Dedifferentiated amniotic fluid mesenchymal stem cell (primary cell): ENCODE results near the gene GNAT1.
"Not testable (repeated sequence)": the region's sequence is repeated elsewhere in the genome, so short reads cannot be mapped to it uniquely, and the experiment has no call there.

Experiments
- DNase-seq: peaks from one replicate; pipeline ENCODE4 v3.0.0-alpha.2; 2016; ENCODE audit errors: extremely low spot score

GNAT1 gene

DNA sequence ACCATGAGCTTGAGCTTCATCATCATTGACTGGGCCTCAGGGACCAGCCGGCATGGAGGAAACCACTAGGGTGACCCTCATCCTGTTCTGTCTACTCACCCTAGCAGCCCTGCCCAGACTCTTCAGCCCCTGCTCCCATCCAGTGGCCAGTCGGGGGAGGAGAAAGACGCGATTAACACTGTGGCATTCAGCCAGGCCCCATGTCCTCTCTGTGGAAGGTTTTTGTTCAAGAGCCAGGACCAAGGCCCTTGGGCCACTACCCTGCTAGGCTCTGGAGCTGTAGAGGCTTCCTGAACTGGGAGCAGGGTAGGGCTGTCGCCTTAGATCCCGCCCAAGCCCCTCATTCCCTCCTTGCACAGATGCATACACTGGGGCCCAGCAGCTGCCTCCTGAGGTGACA, 28.7 kb downstream of the GNAT1 start:
- DNase-seq = no peak

DNA sequence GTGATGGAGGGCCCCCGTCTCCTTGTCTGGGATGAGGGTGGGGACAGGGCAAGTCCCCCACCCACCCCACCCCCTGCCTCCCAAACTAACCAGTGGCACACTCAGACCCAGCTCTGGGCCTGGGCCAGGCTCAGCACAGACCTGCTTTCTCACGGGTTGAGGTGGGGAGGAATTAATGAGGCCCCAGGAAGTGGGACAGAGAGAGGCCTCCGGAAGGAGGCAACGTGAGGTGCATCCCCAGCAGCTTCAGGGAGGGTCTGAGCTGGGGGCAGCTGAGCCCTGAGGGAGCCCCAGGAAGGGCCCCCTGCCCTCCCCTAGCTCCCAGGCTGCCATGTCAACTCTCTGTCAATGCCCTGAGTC, 29.6 kb downstream of the GNAT1 start:
- DNase-seq = no peak

DNA sequence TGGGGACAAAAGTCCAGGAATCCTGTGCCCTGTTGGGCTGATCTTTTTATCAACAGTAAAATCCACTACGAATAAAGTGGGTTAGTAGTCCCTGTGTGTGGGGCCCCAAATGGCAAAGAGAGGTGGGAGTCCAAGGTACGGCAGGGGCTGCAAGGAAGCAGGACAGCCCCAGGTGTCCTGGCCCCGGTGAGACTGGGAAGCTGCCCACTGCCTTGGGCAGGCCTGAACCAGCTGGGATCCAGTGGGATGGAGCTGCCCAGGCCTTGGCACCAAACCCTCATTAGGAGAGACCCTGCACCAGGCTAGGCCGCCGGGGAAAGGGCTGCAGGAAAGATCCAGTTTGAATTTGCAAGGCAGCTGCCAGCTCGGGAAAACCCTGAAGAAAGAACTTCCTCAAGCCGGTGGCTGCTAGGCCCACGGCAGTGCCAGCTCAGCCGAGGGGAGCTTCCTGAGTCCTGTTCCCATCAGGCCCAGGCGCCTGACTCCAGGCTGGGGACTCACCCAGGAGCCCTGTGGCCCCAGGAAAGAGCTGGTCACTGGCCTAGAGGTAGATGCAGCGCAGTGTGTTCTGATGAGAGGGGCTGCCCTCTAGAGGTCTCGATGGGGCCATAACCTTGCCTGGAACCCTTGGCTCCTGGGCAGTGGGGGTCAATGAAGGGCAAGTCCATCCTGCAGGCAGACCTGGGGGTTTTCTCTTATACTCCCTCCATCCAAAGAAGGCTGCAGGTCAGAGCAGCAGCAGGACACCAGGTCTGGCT, 30.2 kb downstream of the GNAT1 start:
- DNase-seq = no peak

DNA sequence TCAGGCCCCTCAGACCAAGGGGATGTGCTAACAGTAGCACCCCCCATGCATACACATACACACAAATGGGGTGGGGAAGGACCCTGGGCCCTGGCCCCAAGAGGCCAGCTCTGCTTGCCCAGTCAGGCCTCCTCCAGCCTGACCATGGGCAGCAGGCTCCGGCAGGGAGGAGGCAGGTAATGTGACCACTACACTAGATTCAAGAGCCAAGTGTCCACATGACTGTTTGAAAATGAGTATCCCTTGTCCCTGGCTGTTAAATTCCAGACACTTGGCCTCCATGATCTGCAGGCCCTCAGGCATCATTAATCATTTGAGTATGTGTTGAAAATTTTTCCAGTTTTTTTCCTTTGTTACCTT, 30.7 kb downstream of the GNAT1 start:
- DNase-seq = no peak

DNA sequence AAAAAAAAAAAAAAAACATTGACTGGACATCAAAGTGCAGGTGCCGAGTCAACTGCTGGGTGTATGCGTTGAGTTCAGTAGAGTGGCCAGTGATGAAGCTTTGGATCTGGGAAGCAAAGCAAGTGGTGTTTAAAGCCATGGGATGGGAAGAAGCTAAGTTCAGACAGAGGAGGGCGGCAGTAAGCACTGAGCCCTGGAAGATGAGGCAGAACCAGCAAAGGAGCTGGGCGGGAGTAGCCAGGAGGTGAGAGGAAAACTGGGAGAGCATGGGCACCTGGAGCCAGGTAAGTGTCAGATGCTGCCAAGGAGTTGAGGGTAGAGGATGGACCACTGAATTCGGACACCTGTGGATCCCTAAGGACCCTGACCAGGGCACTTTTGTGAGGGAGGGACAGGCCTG, 33.2 kb downstream of the GNAT1 start:
- DNase-seq = no peak

DNA sequence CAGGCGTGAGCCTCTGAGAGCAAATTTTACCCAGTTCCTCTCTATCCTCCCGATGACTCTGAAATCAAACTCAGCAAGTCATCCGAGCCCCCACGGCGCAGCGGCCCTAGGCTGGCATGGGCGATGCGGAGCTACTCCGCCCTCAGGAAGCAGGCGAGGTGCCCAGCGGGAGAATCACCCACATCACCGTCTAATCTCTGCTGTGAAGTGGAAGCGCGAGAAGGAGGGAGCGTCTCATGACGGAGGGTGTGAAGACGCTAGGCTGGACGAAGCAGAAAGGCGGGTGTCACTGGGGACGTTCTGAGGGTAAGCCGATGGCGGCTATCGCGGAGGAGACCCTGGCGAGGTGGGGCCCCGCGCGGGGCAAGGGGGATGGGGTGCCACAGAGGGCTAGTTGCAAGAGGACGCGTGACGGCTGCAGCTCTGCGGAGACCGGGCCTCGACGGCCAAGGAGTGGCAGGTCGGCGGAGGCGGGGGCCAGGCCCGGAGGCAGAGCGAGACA, 35.5 kb downstream of the GNAT1 start:
- no peak for DNase-seq

DNA sequence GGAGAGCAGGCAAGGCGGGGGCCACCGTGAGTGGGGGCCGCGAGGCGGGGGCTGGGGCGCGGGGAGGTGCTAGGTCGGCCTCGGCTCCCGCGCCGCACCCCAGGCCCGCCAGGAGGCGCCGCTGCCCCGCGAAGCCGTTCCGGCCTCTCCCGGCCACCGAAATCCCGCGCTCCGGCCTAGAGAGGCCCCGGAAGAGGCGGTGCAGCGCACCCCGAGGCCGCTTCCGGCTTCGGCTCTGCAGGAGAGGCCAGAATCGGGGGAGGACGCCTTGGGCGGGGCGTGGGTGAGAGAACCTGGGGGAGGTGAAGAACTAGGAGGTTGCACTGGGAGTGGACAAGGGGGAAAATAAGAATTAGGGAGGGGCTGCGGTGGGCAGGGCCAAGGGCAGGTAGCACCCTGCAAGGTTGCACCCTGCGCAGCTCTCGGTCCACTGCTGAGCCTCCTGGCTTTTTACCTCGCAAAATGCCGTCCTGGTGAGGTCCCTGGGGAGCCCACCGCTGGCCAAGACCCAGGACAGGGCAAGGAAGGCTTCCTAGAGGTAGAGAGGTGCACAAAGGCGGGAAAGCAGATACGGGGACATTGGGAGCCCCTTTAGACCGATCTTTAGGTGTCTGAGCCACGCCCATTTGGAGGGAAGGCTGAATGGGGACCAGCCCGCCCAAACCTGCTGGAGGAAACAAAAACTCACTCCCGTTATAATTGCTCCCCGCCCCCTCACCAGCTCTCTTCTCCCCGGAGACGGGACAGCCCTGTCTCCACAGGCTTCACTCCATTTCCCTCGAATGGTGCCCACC, 36.2 kb downstream of the GNAT1 start:
- peak; percentile 79 for DNase-seq

DNA sequence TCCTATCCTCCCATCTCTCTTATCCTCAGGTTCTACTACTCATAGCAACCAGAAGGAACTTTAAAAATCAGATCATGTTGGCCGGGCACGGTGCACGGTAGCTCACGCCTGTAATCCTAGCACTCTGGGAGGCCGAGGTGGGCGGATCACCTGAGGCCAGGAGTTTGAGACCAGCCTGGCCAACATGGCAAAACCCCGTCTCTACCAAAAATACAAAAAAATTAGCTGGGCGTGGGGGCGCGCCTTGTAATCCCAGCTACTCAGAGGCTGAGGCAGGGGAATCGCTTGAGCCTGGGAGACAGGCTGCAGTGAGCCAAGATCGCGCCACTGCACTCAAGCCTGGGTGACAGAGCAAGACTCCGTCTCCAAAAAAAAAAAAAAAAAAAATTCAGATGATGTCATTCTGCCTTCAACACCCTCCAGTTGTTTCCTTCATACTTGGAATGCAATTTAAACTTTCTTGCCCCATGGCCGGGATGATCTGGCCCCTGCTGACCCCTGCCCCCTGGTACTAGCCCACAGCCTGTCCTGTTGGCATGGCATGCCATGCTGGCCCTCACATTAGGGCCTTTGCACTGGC, 36.9 kb downstream of the GNAT1 start:
- DNase-seq = not testable (repeated sequence)

DNA sequence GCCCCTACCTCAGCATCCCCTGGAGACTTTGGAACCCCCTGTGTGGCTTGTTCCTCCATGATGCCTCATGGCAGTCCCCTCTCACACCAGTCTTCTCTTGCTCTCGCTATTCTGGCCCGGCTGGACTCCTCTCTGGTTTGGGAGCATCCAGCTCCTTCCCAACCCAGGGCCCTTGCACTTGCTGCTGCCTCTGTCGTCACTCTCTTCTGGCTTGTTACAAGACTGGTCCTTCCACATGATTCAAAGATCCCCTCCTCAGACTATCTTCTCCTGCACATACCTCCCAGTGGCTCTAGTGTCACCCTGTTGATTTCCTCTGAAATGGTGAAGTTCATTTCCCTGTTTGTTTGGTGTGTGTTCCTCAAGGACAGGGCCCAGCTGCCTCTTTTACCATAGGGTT, 38.1 kb downstream of the GNAT1 start:
- no peak for DNase-seq

DNA sequence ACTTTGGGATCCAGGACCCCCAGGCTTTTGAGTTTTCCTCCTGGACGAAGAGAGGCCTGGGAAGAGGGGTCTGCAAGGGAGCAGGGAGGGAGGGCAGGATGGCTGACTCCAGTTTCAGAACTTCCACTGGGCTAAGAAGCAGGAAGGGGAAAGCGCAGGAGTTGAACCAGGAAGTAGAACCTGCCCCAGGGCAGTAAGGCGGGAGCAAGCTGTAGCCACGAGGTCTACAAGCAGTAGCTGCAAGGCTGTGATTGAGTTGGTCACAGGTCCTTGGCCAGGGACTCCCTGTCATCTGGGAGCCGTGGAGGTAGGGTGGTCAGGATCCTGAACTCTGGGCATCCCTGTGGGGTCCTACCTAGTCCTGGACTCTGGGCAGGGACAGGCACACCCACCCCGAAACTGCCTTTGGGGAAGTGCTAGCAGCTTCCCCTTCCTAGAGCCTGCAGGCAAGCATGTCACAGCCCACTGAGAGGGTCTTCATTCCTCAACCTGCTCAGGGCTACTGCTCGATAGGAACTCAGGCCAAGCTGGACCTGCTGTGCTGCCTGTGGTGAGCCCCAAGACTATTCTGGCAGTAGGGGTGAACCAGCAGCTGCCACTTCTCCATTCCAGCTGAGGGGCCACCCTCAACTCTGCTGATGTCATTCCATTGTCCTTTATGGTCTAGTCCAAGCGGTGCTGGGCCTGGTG, 38.8 kb downstream of the GNAT1 start:
- DNase-seq = no peak

DNA sequence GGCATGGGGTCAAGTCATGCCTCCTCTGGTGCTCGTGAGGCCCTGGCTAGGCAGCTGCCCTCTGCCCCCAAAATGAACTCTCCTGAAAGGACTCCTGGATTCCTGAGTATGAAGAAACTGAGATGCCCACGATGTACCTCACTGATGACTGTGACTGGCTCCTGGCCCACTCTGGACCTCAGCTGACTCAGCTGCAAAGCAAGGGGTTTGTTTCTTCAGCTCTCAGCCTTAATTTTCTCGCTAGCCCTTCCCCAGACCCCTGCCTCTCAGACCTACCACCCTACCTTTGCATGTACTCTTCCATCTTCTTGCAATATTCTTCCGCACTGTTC, 39.4 kb downstream of the GNAT1 start:
- no peak for DNase-seq

DNA sequence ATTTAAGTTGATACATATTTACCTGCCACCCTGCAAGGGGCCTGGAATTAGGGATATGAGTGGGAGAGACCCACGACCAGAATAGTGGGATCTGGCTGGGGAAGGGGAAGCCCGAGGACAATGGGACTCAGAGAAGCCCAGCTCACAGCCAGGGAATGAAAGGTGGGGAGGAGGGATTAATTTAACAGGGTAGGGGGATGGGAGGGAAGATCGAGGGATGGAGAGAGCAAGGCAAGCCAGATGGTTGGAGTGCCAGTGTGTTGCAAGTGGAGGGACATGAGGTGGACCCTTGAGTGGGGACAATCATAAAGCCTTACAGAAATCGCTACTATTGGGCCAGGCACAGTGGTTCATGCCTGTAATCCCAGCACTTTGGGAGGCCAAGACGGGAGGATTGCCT, 40.2 kb downstream of the GNAT1 start:
- DNase-seq = no peak

DNA sequence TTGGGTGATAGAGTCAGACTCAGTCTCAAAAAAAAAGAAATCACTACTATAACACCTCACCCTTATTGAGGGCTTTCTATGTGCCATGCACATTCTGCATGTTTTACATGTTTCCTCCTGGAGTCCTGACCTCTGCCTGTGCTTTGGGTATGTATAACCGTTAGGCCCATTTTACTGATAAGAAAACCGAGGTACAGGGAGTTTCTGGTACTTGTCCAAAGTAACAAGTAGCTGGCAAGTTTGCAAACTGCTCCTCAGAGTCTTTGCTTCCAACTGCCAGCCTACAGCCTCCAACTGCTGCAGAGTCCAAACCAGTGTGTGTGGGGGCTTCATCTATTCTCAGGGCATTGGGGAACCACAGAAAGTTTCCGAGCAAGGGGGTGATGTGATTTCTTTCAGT, 40.9 kb downstream of the GNAT1 start:
- DNase-seq = no peak

DNA sequence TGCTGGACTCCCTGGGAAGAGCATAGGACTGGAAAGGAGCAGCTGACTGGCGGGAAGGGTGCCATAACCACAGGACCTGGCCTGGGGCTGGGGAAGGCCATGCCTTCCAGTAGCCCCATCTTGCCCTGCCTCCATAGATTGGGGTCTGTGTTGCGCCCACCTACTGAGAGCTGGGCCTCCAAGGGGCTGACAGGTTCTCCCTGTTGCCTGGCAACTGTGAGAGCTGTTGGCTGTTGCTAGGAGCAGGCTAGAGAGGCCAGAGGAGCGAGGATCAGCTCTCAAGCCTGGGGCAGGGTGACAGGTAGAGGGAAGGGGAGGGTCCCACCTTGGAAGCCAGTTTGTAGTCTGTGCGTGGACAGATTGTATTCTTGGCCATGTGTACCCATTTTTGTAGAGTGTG, 41.8 kb downstream of the GNAT1 start:
- DNase-seq = no peak

DNA sequence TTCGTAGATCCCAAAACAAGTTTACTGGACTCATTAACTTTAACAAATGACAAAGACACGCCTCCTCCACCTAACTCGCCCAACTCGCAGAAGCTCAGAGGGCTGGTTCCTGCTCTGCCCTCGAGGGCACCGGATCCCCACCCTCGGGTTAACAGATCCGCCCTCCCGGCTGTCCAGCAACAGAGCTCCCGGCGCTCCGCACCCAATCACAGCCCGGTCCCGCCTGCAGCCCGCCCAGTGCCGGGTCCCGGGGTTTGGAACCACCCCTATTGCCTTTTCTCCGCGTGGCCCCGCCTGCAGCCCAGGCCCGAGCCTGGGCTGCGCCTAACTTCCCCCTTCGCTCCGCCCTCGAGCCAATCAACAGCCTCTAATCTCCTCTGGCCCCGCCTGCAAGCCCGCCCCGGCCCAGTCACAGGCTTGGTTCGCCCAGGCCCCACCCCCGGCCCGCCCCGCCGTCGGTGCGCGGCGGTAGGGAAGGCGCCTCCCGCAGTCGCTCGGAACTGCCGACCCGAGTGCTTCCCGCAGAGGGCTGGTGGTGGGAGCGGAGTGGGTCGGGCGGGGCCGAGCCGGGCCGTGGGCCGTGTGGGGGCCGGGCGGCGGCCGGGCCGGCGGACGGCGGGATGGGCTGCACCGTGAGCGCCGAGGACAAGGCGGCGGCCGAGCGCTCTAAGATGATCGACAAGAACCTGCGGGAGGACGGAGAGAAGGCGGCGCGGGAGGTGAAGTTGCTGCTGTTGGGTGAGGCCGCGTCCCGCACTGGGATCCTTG, 44.5 kb downstream of the GNAT1 start, which contains the start of gene GNAI2:
Gene GNAI2, plus strand, starts transcription at position 489 of the 768 bp plus-strand sequence. Its CDS starts 132 bp downstream, at position 621.
- peak; percentile 99 for DNase-seq

DNA sequence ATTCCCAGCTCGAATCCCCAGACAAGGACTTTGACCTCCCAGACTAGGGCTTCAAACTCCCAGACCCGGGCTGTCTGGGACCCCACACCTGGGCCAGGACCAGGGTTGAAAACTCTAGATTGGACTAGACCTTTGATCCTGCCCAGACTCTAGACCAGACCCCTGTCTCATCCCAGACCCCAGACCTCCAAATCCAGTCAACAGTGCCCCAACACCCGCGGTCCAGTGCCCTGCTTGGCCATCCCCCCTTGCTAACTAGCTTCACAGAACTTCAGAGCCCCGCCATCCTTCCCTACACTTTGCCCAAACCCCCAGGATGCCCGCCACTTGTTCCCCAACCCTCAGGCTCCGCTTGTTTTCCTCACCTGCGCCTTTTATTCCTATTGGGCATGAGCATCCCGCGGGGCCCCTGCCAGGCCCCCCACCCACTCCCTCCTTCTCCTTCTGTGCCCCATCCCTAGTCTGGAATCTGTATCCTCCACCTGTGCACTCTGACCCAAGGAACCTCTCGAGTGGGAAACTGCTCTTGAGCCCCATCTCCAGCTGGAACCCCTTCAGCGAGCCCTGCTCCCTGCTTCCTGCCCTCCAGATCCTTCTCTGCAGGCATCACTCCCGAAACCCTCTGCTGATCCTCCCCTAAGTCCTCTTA, 45.2 kb downstream of the GNAT1 start:
- no peak for DNase-seq

DNA sequence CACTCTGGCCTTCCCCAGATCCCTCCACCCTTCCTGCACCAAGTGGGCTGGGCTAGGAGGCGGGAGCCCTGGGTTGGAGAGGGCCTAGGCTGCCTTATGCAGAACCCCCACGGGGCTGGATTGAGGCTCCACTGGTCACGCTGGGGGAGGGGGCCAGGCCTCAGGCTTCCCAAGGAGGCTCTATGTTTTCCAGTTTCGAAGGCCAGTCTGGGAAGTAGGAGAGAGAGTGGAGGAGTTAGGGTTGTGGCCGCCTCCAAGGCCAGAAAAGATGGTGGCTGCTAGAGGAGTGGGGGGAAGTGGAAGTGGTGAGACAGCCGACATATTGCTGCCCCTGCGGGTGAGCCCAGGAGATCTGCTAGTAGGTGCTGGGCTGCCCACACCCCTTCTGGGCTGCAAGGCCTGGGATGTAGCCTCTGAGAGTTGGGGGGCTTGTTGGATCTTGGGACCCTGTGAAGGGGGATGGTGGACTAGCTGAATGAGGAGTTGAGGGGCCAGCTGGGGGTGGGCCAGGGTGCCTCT, 45.8 kb downstream of the GNAT1 start:
- no peak for DNase-seq

DNA sequence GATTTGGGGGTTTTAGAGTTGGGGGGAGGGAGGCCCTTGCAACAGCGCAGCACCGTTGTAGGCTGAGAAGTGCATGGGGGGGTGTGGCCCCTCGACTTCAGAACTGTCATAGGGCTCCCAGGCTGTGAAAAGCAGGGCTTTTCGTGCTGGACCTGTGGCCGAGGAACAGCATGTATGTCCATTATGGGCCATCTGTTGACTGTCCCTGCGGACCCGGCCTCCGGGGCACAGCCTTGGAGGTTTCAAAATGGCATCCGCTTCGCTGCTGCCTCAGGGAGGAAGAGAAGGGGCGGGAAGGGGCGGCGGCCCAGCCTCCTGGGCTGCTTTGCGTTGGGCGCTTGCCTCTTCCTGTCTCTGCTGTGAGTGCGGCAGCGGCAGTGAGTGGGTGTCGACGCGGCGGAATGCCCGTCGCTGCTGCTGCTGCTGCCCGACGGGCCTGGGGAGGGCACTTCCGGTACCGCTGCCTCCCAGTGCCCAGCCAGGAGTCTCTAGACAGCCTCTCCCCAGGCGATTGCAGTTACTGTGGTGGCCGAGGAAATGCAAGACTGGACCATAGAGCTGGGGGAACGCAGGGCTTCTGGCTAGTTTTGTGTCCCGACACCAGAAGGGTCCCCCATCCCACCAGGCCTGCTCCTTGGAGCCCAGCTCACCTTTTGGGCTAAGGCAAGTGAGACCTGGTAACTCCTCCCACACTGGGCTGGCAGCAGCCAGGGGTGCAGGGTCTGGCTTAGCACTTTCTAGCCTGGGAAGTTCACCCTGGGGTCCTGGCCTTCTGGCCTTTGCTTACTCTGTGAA, 46.5 kb downstream of the GNAT1 start:
- peak; percentile 74 for DNase-seq

DNA sequence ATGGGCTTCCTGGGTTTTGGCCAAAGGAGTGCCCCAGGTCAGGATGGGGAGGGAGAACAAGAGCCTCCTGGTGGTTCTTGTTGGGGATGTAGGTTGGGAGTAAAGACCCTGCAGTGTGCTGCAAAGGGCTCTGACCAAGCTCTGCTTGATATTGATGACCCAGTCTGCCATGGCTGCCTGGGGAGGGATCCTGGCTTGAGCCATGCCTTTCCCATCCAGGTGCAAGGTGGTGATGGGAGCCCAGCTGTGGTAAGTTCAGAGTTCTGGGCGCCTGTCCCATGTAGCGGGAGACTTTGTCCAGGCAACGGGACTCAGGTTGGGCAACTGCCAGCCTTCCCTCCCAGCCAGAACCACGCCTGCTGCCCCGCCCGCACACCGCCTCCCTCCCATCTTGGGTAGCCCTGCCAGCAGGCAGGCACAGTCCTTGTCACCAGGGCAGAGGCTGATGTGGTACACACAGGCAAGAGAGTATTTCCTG, 47.2 kb downstream of the GNAT1 start:
- DNase-seq = no peak

DNA sequence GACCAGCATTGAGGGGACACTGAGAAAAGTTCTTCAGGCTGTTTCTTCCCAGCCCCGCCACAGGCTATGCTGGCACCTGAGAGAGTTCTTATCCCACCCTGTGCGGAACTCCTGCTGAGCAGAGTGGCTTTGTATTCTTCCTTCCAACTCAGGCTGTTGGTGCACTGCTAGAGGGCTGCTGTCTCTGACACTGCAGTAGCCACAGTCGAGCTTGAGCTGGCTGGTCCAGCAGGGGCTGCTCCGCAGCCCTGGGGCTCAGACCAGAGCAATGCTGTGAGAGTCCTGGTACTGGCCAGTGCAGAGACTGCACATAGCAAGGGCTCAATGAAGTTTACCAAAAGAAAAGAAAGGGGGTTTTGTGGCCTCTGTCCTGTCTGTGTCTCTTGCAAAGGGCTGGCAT, 48.2 kb downstream of the GNAT1 start:
- DNase-seq = no peak
